Esophagus mucosa (tissue), 1 donor: ENCODE measurements around the gene CKMT1A. TPM values are rescaled to one million over a fixed set of nuclear protein-coding genes. Genes with fewer than 3 reads are reported as not detected.

Experiments used
- total RNA-seq: library from RNA; stranded (reverse); gene quantifications from one replicate; pipeline ENCODE4 v1.2.4, GENCODE V29; 2023
- donor health status: DM: yes; HTN: yes; CAD: no.

CKMT1A gene
- total RNA-seq, 1 donor from 2014 or later: 63.2 TPM

Other genes starting within 250 kb of the CKMT1A start
- 16.5 TPM for gene TP53BP1, start 200.7 kb upstream of the CKMT1A start, total RNA-seq
- 0.76 TPM for gene MAP1A, start 176.3 kb upstream of the CKMT1A start, total RNA-seq
- gene PPIP5K1, start 103.7 kb upstream of the CKMT1A start, total RNA-seq: 27.3 TPM
- 50.7 TPM for gene CKMT1B, start 99.8 kb upstream of the CKMT1A start, total RNA-seq
- not detected for gene STRC, start 75.1 kb upstream of the CKMT1A start, total RNA-seq
- gene CATSPER2, start 45.0 kb upstream of the CKMT1A start, total RNA-seq: 3.5 TPM
- 209 TPM for gene PDIA3, start 52.6 kb downstream of the CKMT1A start, total RNA-seq
- 12.7 TPM for gene ELL3, start 83.1 kb downstream of the CKMT1A start, total RNA-seq
- gene SERF2, start 98.5 kb downstream of the CKMT1A start, total RNA-seq: 616 TPM
- 0.36 TPM for gene SERINC4, start 106.4 kb downstream of the CKMT1A start, total RNA-seq
- 14.0 TPM for gene HYPK, start 106.7 kb downstream of the CKMT1A start, total RNA-seq
- 15.1 TPM for gene MFAP1, start 130.8 kb downstream of the CKMT1A start, total RNA-seq
- 10.4 TPM for gene WDR76, start 133.1 kb downstream of the CKMT1A start, total RNA-seq